GM12872 (cell line): ENCODE measurements around the gene SLC9A3.

Experiments used
- TF ChIP-seq, protein P1 (sequence below): IDR thresholded peaks from 3 replicates; pipeline ENCODE4 v1.5.1; 2011; ENCODE audit warnings: low read depth, mild to moderate bottlenecking, low read length, moderate library complexity; ENCODE audit not compliant: insufficient read depth

Gene SLC9A3

DNA sequence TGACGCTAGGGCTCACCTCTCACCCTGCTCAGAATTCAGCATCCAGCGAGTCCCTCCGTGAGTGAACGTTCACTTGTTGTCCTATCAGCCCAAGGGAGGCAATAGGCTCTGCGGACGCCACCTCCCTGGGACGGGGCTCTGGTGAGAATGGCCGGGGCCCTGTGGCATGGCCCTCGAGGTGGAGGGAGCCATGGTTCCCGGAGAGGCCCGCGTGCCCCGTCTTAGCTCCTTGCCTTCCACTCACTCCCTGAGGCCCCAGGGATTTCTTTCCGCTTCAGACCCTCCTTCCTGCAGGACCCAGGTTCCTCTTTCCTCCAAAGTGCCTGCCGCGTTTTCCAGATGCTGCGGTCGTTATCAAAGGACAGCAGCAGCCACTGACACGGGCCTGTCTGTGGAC is 59.8 kb downstream of the SLC9A3 start:
- TF ChIP-seq, protein P1, sequence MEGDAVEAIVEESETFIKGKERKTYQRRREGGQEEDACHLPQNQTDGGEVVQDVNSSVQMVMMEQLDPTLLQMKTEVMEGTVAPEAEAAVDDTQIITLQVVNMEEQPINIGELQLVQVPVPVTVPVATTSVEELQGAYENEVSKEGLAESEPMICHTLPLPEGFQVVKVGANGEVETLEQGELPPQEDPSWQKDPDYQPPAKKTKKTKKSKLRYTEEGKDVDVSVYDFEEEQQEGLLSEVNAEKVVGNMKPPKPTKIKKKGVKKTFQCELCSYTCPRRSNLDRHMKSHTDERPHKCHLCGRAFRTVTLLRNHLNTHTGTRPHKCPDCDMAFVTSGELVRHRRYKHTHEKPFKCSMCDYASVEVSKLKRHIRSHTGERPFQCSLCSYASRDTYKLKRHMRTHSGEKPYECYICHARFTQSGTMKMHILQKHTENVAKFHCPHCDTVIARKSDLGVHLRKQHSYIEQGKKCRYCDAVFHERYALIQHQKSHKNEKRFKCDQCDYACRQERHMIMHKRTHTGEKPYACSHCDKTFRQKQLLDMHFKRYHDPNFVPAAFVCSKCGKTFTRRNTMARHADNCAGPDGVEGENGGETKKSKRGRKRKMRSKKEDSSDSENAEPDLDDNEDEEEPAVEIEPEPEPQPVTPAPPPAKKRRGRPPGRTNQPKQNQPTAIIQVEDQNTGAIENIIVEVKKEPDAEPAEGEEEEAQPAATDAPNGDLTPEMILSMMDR, result no peak

DNA sequence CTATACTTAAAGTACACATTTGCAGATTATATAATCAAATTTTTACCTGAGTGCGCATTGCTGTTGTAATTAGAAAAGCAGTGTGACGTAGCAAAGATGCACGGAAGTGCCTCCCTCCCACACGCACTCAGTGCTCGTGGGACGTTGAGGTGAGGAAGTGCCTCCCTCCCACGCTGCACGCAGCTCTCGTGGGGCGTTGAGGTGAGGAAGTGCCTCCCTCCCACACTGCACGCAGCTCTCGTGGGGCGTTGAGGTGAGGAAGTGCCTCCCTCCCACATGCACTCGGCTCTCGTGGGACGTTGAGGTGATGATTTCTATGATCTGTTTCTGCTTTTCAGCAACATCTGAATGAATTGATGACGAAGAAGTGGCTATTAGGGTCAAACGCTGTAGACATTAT is 60.3 kb downstream of the SLC9A3 start:
- TF ChIP-seq, protein P1, result no peak

DNA sequence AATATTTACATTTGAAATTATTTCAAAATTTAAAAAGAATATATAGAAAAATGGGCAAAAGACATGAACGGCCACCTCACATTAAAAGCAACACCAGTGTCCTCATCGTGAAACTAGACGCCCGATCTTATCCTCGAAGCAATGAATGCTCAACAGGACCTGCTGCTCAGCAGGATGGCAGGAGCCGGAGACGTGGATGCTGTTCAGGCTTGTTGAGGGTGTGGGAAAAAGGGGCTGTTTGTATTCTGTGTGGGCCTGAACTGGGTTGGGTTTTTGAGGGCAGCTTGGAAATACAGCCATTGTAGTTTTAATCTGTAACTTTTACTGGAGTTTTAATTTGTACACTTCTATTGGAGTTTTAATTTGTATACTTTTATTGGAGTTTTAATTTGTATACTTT is 60.9 kb downstream of the SLC9A3 start:
- TF ChIP-seq, protein P1, result no peak

DNA sequence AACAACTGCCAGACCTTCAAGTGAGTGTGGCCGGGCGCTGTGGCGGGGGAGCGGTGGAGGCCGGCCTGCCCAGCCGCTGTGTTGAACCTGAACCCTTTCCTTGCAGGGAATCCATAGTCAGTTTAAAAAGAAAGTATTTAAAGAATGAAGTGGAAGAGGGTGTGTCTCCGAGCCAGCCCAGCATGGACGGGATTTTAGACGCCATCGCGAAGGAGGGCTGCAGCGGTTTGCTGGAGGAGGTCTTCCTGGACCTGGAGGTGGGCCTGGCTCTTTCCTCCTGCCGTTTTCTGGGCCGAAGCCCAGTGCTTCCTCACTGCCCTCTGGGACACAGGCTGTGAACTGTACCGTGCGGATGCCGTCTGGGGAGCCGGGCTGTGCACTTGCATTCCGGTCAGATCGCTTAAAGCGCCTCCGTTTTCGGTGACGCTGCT is 62.2 kb downstream of the SLC9A3 start:
- TF ChIP-seq, protein P1, result no peak

DNA sequence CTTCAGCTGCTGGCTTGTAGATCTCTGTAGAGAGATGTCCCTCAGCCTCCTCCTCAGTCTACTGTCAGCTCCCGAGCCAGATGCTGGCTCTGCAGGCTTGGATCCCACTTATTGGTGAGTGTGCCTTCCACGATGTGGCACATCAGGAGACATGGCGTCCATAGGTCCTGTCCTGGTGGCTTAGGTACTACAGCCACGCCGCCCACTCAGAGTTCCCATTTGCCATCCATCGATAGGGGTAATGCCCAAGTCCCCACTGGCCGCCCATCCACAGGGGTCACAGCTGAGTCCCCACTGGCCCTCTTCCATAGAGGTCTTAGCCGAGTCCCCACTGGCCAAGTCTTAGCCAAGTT is 64.0 kb downstream of the SLC9A3 start:
- TF ChIP-seq, protein P1, result no peak

DNA sequence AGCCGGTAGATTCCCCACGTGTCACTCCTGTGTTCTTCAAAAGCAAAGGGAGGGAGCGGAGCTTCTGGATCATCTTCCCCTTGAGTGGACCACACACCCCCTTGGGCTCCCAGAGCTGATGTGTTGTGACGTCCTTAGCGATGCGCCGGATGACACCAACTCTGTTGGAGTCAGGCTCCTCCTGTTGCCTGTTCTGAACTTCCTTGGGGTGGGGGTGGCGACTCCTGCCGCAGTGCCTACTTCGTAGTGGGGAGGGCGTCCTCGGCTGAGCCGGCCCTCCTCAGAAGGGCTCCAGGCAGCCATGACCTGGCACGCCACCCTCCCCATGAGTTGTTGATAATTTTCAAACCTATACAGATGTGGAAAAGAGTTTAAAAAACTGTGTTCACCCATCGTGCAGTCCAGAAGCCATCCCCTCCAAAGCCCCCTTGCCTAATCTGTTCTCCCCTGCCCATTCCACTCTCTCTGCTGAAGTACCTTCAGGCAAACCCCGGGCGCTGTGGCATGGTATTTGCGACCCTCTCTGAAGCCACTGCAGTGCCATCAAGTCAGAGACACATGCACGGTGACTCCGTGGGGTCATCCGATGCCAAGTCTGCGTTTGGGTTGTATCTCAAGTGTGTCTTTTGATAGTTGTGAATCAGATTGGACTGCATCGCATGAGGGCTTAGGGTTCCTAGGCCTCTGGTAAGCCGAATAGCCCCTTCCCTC is 64.5 kb downstream of the SLC9A3 start:
- TF ChIP-seq, protein P1, result no peak

DNA sequence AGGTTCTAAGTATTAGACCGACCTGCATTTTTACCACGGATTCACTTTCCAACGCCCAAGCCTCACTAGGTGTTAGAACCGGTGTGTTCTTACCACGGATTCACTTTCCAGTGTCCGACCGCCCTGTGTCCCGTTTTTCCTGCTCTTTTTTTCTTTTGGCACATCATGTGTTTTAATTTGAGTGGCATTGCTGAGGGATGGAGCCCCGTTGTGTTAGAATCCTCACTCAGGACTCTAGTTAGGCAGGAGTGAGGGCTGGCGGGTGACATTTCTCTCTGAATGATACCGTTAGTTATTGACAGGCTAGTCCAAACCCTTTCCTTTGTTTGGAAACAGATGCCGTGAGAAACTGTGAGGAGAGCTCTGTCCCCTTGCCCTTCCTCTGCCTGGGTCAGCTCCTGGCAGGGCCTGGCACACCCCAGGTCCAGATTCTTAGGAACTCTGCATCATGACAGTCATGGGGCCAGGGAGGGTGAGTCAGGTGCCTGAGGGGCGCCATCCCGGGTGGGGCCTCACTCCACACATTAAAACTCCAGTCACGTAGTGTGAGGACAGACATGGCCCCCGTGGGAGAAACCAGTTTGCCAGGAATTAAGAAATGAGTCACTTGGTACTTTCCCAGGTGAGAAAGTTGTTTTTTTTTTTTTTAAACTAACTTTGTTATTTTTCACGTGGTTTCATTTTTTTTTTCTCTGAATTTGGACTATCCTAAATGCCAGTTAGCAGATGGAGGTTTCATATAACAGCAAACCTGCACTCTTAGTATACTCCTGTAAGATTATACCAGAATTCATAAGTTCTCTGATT is 65.5 kb downstream of the SLC9A3 start:
- TF ChIP-seq, protein P1, result no peak
